Placental pericyte (primary cell): Measurements from ENCODE around the gene NENF. TPM values are rescaled to one million over a fixed set of nuclear protein-coding genes. Genes with fewer than 3 reads are reported as not detected.

Experiments used
- total RNA-seq: library from RNA; depleted of rRNA; stranded (reverse); fragments of >200 nt; gene quantifications from 2 replicates; pipeline ENCODE4 v1.2.3, GENCODE V29; 2012

Gene NENF
- 19.6 and 23.2 TPM in 2 replicates for total RNA-seq

DNA sequence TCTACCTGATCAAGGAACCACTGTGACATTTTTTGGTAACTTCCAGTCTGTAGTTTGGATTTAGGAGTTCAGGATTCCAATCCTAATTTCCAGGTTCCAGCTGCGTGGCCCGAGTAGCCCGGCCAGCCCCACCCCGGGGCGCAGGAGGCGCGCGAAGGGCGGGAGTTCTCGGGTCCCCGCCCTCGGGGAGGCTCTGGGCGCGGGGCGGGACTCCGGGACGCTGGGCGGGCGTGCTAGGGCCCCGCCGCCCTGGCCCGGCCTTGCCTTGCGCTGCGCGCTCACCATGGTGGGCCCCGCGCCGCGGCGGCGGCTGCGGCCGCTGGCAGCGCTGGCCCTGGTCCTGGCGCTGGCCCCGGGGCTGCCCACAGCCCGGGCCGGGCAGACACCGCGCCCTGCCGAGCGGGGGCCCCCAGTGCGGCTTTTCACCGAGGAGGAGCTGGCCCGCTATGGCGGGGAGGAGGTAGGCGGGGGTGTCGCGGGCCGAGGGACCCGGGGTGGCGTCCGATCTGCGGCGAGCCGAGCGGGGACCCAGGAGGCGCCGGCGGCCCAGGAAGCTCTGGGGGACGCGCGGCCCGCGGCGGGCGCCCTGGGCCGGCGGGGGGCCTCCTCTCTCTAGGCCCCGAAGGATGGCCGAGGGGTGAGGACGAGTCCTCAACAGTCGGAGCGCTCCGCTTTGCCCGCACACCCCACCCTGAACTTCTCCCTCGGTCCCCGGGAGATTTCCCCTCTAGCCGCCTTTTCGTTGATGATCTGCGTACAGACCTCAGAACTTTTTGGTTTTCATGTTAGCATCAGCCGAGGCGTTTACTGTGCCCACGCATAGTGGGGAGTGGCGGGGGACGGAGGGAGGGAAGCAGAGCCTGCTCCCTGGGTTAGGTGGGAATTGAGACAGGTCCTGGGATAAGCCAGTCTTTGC, at the start of gene NENF:
NENF (plus strand) TSS at position 260 of the 916 bp plus-strand sequence; CDS start at position 284, 24 bp downstream.

DNA sequence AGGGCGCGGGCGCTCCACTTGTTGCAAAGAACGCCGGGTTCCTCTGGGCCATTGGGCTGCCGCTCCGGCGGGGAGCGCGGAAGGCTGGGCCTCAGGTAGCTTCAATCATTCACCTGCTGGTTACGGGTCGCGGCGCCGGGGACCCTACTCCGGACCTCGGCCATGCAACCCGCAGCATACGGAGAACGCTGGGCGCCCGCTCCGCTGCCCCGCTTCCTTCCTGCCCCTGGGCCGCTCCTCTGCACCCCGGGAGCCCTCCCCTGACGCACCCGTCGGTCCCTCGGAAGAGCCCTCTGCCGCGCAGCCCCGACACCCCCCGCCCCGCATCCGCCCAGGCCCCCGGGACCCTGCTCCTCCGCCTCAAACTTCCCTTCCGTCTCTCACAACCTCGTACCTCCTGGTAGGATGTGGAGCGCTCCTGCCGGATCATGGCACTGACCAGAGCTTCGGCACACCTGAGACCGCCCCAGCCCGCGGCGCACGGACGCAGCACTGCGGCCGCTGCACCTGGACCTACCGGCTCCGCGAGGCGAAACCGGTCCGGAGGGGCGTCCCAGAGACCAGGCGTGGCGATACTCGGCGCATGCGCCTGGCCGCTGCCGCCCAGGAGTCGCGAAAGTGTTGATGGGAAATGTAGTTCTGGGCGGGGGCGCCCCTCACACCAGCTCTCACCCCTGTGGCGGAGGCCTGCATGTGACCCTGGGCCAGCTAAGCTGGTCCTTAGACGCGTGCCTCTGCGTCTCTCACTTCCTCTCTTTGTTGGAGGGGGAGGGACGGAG, 18.2 kb upstream of the NENF start, which contains the start of gene PACC1:
PACC1 (minus strand) TSS at position 559 of the 779 bp plus-strand sequence; CDS start at position 430, 129 bp downstream.

Other genes starting within 250 kb of the NENF start
- 18.4 and 24.8 TPM in 2 replicates for gene PPP2R5A, start 147.5 kb upstream of the NENF start, total RNA-seq
- gene PACC1, start 18.0 kb upstream of the NENF start, total RNA-seq: 9.8 and 14.3 TPM in 2 replicates
- 2.9 and 24.7 TPM in 2 replicates for gene ATF3, start 175.8 kb downstream of the NENF start, total RNA-seq